SK-N-SH (cell line): Measurements from ENCODE around the gene CRNN.

Experiments used
- ELF1 ChIP-seq: IDR thresholded peaks from 2 replicates; pipeline ENCODE4 v1.4.0; 2012
- MEF2A ChIP-seq: IDR thresholded peaks from 2 replicates; pipeline ENCODE4 v1.4.0; 2012; ENCODE audit warnings: low read depth, borderline replicate concordance
- POLR2AphosphoS5 ChIP-seq: IDR thresholded peaks from 2 replicates; pipeline ENCODE4 v1.6.1; 2012; ENCODE audit warnings: low read depth, low read length
- RAD21 ChIP-seq: IDR thresholded peaks from 2 replicates; pipeline ENCODE4 v1.6.1; 2012; ENCODE audit warnings: mild to moderate bottlenecking, low read length
- TCF12 ChIP-seq: IDR thresholded peaks from 2 replicates; pipeline ENCODE4 v1.4.0; 2012
- TF ChIP-seq, protein P1 (sequence below): fragments of 200-600 bp; sonication (generic); IDR thresholded peaks from 2 replicates; pipeline ENCODE4 v1.6.1; 2017; ENCODE audit warnings: antibody characterized with exemption, mild to moderate bottlenecking, moderate library complexity
- TF ChIP-seq, protein P2 (sequence below): fragments of 150-350 bp; IDR thresholded peaks from 2 replicates; pipeline ENCODE4 v1.6.1; 2017; ENCODE audit warnings: antibody characterized with exemption, low read length, low read depth, borderline replicate concordance
- TF ChIP-seq, protein P3 (sequence below): fragments of 150-350 bp; IDR thresholded peaks from 2 replicates; pipeline ENCODE4 v1.6.1; 2016; ENCODE audit warnings: mild to moderate bottlenecking, low read depth, low read length
- TF ChIP-seq, protein P4 (sequence below): IDR thresholded peaks from 2 replicates; pipeline ENCODE4 v1.4.0; 2012; ENCODE audit warnings: low read depth, borderline replicate concordance

DNA sequence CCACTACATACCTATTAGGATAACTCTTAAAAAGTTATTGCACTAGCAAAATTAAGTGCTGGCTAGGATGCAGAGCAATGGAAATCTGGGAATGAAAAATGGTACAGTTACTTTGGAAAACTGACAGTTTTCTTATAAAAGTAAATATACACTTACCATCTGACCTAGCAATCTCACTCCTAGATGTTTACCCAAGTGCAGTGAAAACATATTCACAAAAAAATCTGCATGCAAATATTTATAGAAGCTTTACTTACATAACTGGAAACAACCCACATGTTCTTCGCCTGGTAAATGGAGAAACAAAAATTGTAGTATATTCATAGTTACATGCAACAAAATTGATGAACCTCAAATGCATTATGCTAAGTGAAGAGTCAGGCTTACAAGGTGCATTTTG, 41.4 kb downstream of the CRNN start:
- TF ChIP-seq, protein P1, sequence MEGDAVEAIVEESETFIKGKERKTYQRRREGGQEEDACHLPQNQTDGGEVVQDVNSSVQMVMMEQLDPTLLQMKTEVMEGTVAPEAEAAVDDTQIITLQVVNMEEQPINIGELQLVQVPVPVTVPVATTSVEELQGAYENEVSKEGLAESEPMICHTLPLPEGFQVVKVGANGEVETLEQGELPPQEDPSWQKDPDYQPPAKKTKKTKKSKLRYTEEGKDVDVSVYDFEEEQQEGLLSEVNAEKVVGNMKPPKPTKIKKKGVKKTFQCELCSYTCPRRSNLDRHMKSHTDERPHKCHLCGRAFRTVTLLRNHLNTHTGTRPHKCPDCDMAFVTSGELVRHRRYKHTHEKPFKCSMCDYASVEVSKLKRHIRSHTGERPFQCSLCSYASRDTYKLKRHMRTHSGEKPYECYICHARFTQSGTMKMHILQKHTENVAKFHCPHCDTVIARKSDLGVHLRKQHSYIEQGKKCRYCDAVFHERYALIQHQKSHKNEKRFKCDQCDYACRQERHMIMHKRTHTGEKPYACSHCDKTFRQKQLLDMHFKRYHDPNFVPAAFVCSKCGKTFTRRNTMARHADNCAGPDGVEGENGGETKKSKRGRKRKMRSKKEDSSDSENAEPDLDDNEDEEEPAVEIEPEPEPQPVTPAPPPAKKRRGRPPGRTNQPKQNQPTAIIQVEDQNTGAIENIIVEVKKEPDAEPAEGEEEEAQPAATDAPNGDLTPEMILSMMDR, result no peak
- TF ChIP-seq TCF12 (no peak), RAD21 (no peak), MEF2A (no peak), ELF1 (no peak), POLR2AphosphoS5 (no peak)
- TF ChIP-seq, protein P2, sequence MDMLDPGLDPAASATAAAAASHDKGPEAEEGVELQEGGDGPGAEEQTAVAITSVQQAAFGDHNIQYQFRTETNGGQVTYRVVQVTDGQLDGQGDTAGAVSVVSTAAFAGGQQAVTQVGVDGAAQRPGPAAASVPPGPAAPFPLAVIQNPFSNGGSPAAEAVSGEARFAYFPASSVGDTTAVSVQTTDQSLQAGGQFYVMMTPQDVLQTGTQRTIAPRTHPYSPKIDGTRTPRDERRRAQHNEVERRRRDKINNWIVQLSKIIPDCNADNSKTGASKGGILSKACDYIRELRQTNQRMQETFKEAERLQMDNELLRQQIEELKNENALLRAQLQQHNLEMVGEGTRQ, result no peak
- TF ChIP-seq, protein P3, sequence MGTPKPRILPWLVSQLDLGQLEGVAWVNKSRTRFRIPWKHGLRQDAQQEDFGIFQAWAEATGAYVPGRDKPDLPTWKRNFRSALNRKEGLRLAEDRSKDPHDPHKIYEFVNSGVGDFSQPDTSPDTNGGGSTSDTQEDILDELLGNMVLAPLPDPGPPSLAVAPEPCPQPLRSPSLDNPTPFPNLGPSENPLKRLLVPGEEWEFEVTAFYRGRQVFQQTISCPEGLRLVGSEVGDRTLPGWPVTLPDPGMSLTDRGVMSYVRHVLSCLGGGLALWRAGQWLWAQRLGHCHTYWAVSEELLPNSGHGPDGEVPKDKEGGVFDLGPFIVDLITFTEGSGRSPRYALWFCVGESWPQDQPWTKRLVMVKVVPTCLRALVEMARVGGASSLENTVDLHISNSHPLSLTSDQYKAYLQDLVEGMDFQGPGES, result no peak
- TF ChIP-seq, protein P4, sequence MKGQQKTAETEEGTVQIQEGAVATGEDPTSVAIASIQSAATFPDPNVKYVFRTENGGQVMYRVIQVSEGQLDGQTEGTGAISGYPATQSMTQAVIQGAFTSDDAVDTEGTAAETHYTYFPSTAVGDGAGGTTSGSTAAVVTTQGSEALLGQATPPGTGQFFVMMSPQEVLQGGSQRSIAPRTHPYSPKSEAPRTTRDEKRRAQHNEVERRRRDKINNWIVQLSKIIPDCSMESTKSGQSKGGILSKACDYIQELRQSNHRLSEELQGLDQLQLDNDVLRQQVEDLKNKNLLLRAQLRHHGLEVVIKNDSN, result no peak
